ENCODE data around the gene CADM1. TPM values are rescaled to one million over a fixed set of nuclear protein-coding genes. Genes with fewer than 3 reads are reported as not detected.

The CADM1 gene
- total and polyA plus RNA-seq, 9 of the 15 experiments (the other 6 are each of a cell fraction or from before 2014, with no cell fraction given) = 0.42 TPM; not detected in 8

DNA sequence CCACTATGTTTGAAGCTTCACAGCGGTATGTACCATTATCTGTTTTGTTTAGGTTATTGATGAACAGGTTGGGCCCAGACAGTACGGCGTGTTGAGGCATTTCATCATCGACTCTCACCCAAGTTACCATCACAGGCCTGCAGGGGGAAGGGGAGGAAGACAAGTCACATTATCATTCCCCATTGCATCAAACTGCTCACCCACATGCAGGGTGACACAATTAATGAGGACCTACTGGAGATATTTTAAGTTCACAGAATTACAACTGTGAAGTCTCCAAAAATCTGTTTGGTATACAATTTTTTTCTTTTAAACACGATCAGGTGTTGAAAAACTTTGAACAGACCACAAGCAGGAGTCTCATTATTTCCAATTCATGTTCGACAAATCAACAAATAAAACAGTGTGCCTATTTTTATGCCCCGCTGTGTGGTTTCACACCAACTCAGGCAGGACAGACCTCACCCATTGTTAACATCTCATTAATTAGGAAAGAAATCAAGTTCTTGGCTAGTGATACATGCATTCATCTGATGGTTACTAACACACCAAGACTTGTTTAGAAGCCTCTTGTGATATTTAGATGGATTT is 289.5 kb downstream of the CADM1 start (continued):
- TF ChIP-seq, protein P1, sequence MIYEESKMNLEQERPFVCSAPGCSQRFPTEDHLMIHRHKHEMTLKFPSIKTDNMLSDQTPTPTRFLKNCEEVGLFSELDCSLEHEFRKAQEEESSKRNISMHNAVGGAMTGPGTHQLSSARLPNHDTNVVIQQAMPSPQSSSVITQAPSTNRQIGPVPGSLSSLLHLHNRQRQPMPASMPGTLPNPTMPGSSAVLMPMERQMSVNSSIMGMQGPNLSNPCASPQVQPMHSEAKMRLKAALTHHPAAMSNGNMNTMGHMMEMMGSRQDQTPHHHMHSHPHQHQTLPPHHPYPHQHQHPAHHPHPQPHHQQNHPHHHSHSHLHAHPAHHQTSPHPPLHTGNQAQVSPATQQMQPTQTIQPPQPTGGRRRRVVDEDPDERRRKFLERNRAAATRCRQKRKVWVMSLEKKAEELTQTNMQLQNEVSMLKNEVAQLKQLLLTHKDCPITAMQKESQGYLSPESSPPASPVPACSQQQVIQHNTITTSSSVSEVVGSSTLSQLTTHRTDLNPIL (CRISPR knock-in tag; IDR thresholded peaks at IDR 0.05) = no peak
- TF ChIP-seq NELFE (IDR thresholded peaks at IDR 0.05; ENCODE audit: insufficient read depth, insufficient read length) (no peak), SRSF7 (optimal IDR thresholded peaks at IDR 0.05; ENCODE audit: low read depth, low read length) (no peak), THRAP3 (IDR thresholded peaks at IDR 0.05; ENCODE audit: borderline replicate concordance) (no peak), SMARCE1 (IDR thresholded peaks at IDR 0.05) (no peak), ZNF175 (CRISPR knock-in tag; IDR thresholded peaks at IDR 0.05; ENCODE audit: low read depth) (no peak), TSC22D4 (tag; IDR thresholded peaks at IDR 0.05) (no peak), SREBF2 (CRISPR knock-in tag; IDR thresholded peaks at IDR 0.05) (no peak)

DNA sequence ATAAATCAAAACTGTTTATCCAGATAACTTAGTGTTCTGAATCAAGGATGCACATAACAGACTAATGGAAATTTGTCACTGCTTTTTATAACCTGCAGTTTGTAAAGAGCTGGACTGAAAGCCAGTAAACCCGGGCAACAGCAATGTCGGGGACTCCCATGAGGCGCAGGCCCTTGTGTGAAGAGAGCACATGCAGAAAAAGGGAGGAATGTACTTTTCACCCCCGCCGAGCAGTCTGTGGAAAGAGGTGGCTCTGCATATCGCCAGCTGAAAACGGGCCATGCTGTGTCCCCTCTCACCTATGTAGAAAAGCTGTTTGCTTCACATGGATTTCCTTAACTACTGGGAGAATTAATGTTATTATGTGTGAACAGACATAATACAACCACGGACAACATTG is 291.2 kb downstream of the CADM1 start:
- FAIRE-seq = no peak
- in situ Hi-C loops (cut with MboI) (no loop called here), intact Hi-C loops (cut with micrococcal nuclease) (no loop called here)
- H3K4me1 ChIP-seq (replicated peaks in 1 of 2; ENCODE audit: control insufficient read depth in 2 of 2, insufficient read depth in 2 of 2, low read length in 2 of 2) = no peaks in the 10 kb centered on the region
- H3K36me3 ChIP-seq (ENCODE audit: control insufficient read depth, insufficient read depth, low read length) = no peaks in the 10 kb centered on the region
- H4K20me1 ChIP-seq (replicated peaks; ENCODE audit: control insufficient read depth, insufficient read depth, low read length) = no peaks in the 10 kb centered on the region
- ChIA-PET POLR2A (no interaction called here), CTCF (ENCODE audit: low intra/inter-chr PET ratio) (no interaction called here)
- H3K4me3 ChIP-seq = no peak overlapping the region
- no peak for ATAC-seq
- H3K9me3 ChIP-seq (replicated peaks; ENCODE audit: control insufficient read depth, insufficient read depth, low read depth, low read length) = no peaks in the 10 kb centered on the region
- WGBS (ENCODE audit: insufficient coverage, low coverage, missing lambda C conversion rate) = 0% methylated on average over 8 of the region's 8 CpGs
- no peak for DNase-seq (ENCODE audit: extremely low read depth in 1 of 4, low spot score in 3 of 4)
- no peak for TF ChIP-seq IRF2 (CRISPR knock-in tag; IDR thresholded peaks at IDR 0.05)
- TF ChIP-seq HDAC6 (IDR thresholded peaks at IDR 0.05; ENCODE audit: low read depth, low read length) = no peak
- H3K9me1 ChIP-seq (ENCODE audit: control insufficient read depth, insufficient read depth, low read length) = no peaks in the 10 kb centered on the region
- no peaks in the 10 kb centered on the region for H3K79me2 ChIP-seq (ENCODE audit: control insufficient read depth, insufficient read depth, low read length)
- BruUV-seq (replicated peaks) = no TSS peak
- H3K27me3 ChIP-seq (ENCODE audit: control insufficient read depth in 2 of 2, insufficient read depth in 2 of 2, low read length in 2 of 2) = no peaks in the 10 kb centered on the region; a peak in 1 of 5 replicates
- H3K4me2 ChIP-seq (ENCODE audit: insufficient read depth, low read length) = no peak overlapping the region
- no peak overlapping the region for H3K9ac ChIP-seq (ENCODE audit: insufficient read depth in 1 of 2, low read depth in 2 of 2, low read length in 2 of 2)
- no peak overlapping the region for H3K27ac ChIP-seq (ENCODE audit: extremely low read depth, low read depth, low read length)
- H2AFZ ChIP-seq (ENCODE audit: low read depth, low read length) = no peak overlapping the region

Data from K562 (cell line).